GM12878 (cell line): ENCODE measurements around the gene OTUB1. TPM values are rescaled to one million over a fixed set of nuclear protein-coding genes. Genes with fewer than 3 reads are reported as not detected.
A peak's percentile ranks its signal among the peaks of the same experiment; 100 is the strongest.

Experiments used
- ATAC-seq: fragments of 200-7000 bp; cut with Tn5 transposase; 3 replicates; pipeline ENCODE4 v1.9.1; 2020; ENCODE audit warnings: mild to moderate bottlenecking, moderate library complexity
- BruUV-seq: library from RNA; stranded (reverse); fragments of 400-500 nt; replicated peaks from 2 replicates; lab custom pipeline; 2021; lab: Mats Ljungman, UMichigan
- CTCF ChIA-PET: fragments of 300-600 bp; sonication (Branson Sonifier 250); formaldehyde crosslinking; extraction: SDS; loops from one replicate; lab custom pipeline; 2021; ENCODE audit warnings: inconsistent platforms; lab: Yijun Ruan, JAX
- POLR2A ChIA-PET: fragments of 350-600 bp; formaldehyde crosslinking; extraction: SDS; loops from one replicate; lab custom pipeline; 2021; ENCODE audit warnings: inconsistent platforms; lab: Charles Lee
- RAD21 ChIA-PET: fragments of 300-600 bp; sonication (Branson Sonifier 250); formaldehyde crosslinking; loops from one replicate; lab custom pipeline; 2023; ENCODE audit warnings: antibody characterized with exemption; ENCODE audit not compliant: unreplicated experiment; lab: Charles Lee
- SMC1A ChIA-PET: fragments of 300-600 bp; sonication (Branson Sonifier 250); formaldehyde crosslinking; loops from one replicate; lab custom pipeline; 2023; ENCODE audit not compliant: unreplicated experiment, uncharacterized antibody; lab: Charles Lee
- DNase-seq: peaks from one replicate; pipeline ENCODE4 v3.0.0-alpha.2; 2011; ENCODE audit warnings: low read depth, low spot score
- FAIRE-seq: peaks from 3 replicates; lab custom pipeline; 2011; peaks lifted over from hg19 to GRCh38; lab: Jason Lieb, UNC
- H2AFZ ChIP-seq: 2 replicates; pipeline ENCODE4 v1.6.0; 2011; ENCODE audit warnings: low read depth, low read length, control low read depth; ENCODE audit not compliant: control insufficient read depth
- H3K27ac ChIP-seq: 2 replicates; pipeline ENCODE4 v1.5.1; 2011; ENCODE audit warnings: control low read depth; ENCODE audit not compliant: control insufficient read depth, insufficient read depth
- H3K27me3 ChIP-seq, 2 experiments: replicated peaks in 1 of 2; 2 replicates each; pipeline versions ENCODE4 v1.6.0 to v1.6.1; 2011; ENCODE audit warnings: low read length in 1 of 2; ENCODE audit not compliant: control insufficient read depth in 2 of 2, insufficient read depth in 2 of 2
- H3K36me3 ChIP-seq, 2 experiments: 2 replicates each; pipeline ENCODE4 v1.5.1; 2011; ENCODE audit warnings: low read length in 1 of 2; ENCODE audit not compliant: control insufficient read depth in 2 of 2, insufficient read depth in 2 of 2
- H3K4me1 ChIP-seq: 2 replicates; pipeline ENCODE4 v1.6.1; 2011; ENCODE audit warnings: mild to moderate bottlenecking, low read length, moderate library complexity, mixed read lengths; ENCODE audit not compliant: control insufficient read depth, insufficient read depth
- H3K4me2 ChIP-seq: 2 replicates; pipeline ENCODE4 v1.6.0; 2011; ENCODE audit warnings: control low read depth; ENCODE audit not compliant: control insufficient read depth, insufficient read depth
- H3K4me3 ChIP-seq: fragments of 200-600 bp; sonication (generic); 2 replicates; pipeline ENCODE4 v1.5.1; 2016
- H3K79me2 ChIP-seq: 2 replicates; pipeline ENCODE4 v1.6.0; 2011; ENCODE audit warnings: low read length; ENCODE audit not compliant: control insufficient read depth, insufficient read depth
- H3K9ac ChIP-seq: 2 replicates; pipeline ENCODE4 v1.8.0; 2011; ENCODE audit warnings: low read length, control low read depth, mixed read lengths; ENCODE audit not compliant: control insufficient read depth, insufficient read depth
- H3K9me3 ChIP-seq: replicated peaks from 3 replicates; pipeline ENCODE4 v1.5.1; 2011; ENCODE audit warnings: mild to moderate bottlenecking, low read length; ENCODE audit not compliant: control insufficient read depth, insufficient read depth
- H4K20me1 ChIP-seq: 2 replicates; pipeline ENCODE4 v1.6.0; 2011; ENCODE audit not compliant: control insufficient read depth, insufficient read depth
- CBX5 ChIP-seq: sonication (generic); IDR thresholded peaks from 2 replicates; pipeline ENCODE4 v1.6.1; 2016; ENCODE audit warnings: low read depth, moderate library complexity, mild to moderate bottlenecking, inconsistent platforms
- DPF2 ChIP-seq: fragments of 450-650 bp; IDR thresholded peaks from 2 replicates; pipeline ENCODE4 v1.6.1; 2017; ENCODE audit warnings: mild to moderate bottlenecking
- ESRRA ChIP-seq: IDR thresholded peaks from 2 replicates; pipeline ENCODE4 v1.6.1; 2012; ENCODE audit warnings: mild to moderate bottlenecking, low read length, improper control_type of control experiment
- FOXK2 ChIP-seq: fragments of 450-650 bp; IDR thresholded peaks from 2 replicates; pipeline ENCODE4 v1.6.1; 2017; ENCODE audit warnings: mild to moderate bottlenecking, moderate library complexity
- GABPA ChIP-seq: IDR thresholded peaks from 2 replicates; pipeline ENCODE4 v1.6.1; 2014; ENCODE audit warnings: antibody characterized with exemption, low read depth, mild to moderate bottlenecking, inconsistent platforms
- IKZF2 ChIP-seq, 2 experiments: fragments of 450-650 bp; IDR thresholded peaks; 2 replicates each; pipeline ENCODE4 v1.6.1; 2017; ENCODE audit warnings: mild to moderate bottlenecking in 2 of 2, moderate library complexity in 2 of 2
- MEF2B ChIP-seq: fragments of 450-650 bp; IDR thresholded peaks from 2 replicates; pipeline ENCODE4 v1.6.1; 2018; ENCODE audit warnings: mild to moderate bottlenecking, moderate library complexity; ENCODE audit not compliant: partially characterized antibody, poor library complexity, severe bottlenecking
- MYC ChIP-seq: IDR thresholded peaks from 2 replicates; pipeline ENCODE4 v1.6.1; 2011; ENCODE audit warnings: mild to moderate bottlenecking, low read length, moderate library complexity, inconsistent platforms; ENCODE audit not compliant: insufficient read depth, insufficient replicate concordance, insufficient read length, severe bottlenecking
- NRF1 ChIP-seq: conservative IDR thresholded peaks from 2 replicates; pipeline ENCODE4 v1.6.1; 2011; ENCODE audit warnings: mild to moderate bottlenecking, low read depth, low read length, improper control_type of control experiment
- POLR2A ChIP-seq: IDR thresholded peaks from 2 replicates; pipeline ENCODE4 v1.6.1; 2011; ENCODE audit warnings: low read depth, mild to moderate bottlenecking, low read length
- POLR2AphosphoS2 ChIP-seq: IDR thresholded peaks from 2 replicates; pipeline ENCODE4 v1.6.1; 2011; ENCODE audit warnings: low read depth, mild to moderate bottlenecking, low read length, improper control_type of control experiment, moderate library complexity
- POU2F2 ChIP-seq: IDR thresholded peaks from 3 replicates; pipeline ENCODE4 v1.6.1; 2011; ENCODE audit warnings: low read depth, mild to moderate bottlenecking, low read length, borderline replicate concordance
- RBBP5 ChIP-seq: fragments of 200-600 bp; sonication (generic); conservative IDR thresholded peaks from 2 replicates; pipeline ENCODE4 v1.6.1; 2016
- SPI1 ChIP-seq: IDR thresholded peaks from 2 replicates; pipeline ENCODE4 v1.6.1; 2011; ENCODE audit warnings: low read depth, mild to moderate bottlenecking, low read length, moderate library complexity, borderline replicate concordance; ENCODE audit not compliant: insufficient read depth
- TCF12 ChIP-seq: IDR thresholded peaks from 2 replicates; pipeline ENCODE4 v1.6.1; 2011; ENCODE audit warnings: low read depth, mild to moderate bottlenecking, low read length
- WGBS: methylation state at CpG from one replicate; pipeline ENCODE4 v1.1.6; 2016; ENCODE audit warnings: low lambda C conversion rate; ENCODE audit not compliant: insufficient replicate concordance, insufficient coverage; ENCODE audit errors: missing lambda C conversion rate; 5-methylcytosine and 5-hydroxymethylcytosine counted together
- in situ Hi-C: fragments of 300-500 bp; cut with MboI; formaldehyde crosslinking; loops from 9 replicates; pipeline ENCODE4 v1.14.3; 2018; ENCODE audit warnings: mixed read lengths
- intact Hi-C: fragments of 100-400 bp; cut with micrococcal nuclease; formaldehyde crosslinking; loops from one replicate; pipeline ENCODE4 v1.14.2; 2022; ENCODE audit not compliant: unreplicated experiment
- polyA plus RNA-seq, 11 experiments: library from polyadenylated mRNA; depleted of rRNA in 4 of 11; unstranded in 6 of 11; stranded (reverse) in 5 of 11; fragments of >200 nt; fragmentation: Nextera tagmentation in 4 of 11; fragmentation: Illumina TruSeq in 1 of 11; extraction: Ambion mirVana in 4 of 11; extraction: Trizol in 1 of 11; gene quantifications; 1 replicate in 1 of 11; 2 replicates in 10 of 11; pipeline versions ENCODE4 v1.2.1 to v1.2.3, GENCODE V29; 2011 to 2016; ENCODE audit warnings: inconsistent platforms in 2 of 11, missing spikeins in 2 of 11, low read depth in 1 of 11
- total RNA-seq, 4 experiments: library from RNA; depleted of rRNA in 3 of 4; stranded (reverse); fragments of >200 nt in 3 of 4; fragmentation: Illumina TruSeq in 1 of 4; extraction: Trizol in 1 of 4; gene quantifications; 2 replicates each; pipeline versions ENCODE4 v1.2.1 to v1.2.3, GENCODE V29; 2013 to 2021
- TF ChIP-seq, protein P1 (sequence below): fragments of 450-650 bp; IDR thresholded peaks from 2 replicates; pipeline ENCODE4 v1.6.1; 2018; ENCODE audit warnings: borderline replicate concordance, mild to moderate bottlenecking; ENCODE audit not compliant: partially characterized antibody

The OTUB1 gene
- total and polyA plus RNA-seq, 10 of the 15 experiments (the other 5 are each of a cell fraction or from before 2014, with no cell fraction given), result 49.6 to 225 (median 131) TPM

DNA sequence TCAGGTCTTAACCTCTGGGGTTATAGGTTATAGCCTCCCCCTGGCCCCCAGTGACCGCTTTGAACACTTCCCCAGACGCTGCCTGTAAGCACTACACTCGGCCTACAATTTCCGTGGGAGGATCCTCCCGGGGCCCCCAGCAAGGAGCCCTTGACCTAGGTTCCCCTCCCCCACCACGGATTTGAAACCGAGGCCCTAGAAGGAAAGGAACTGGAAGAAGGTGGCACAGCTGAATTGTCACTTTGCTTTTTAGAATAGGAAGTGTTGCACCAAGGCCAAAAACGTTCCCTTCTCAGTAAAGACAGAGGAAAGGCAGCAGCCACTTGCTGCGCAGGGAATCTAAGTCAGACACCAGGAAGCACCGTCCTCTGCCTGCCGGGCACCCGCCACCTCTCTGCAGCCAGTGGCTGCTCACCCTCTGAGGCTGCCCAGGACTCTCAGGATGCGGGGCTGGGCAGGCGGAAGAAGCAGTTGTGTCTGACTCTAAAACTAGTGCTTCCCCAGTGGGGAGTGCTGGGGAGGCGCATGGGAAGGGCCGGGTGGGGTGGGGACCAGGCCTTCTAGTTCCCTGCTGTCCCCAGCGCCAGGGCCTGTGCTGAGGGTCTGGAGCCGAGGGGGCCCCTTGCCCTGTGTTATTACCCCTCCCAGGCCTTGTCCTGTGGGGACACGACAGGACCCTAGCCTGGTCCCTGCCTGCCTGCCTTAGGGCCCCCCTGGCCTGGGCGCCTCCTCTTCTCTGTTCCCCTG, 41.6 kb downstream of the OTUB1 start:
- DNase-seq (no peak), ATAC-seq (peak; percentile 17; the same call in 1 of the 3 replicates), FAIRE-seq (no peak)
- WGBS, result 18% methylated on average over 16 of the region's 20 CpGs
- H3K79me2 ChIP-seq, result no peaks in the 10 kb centered on the region
- intact Hi-C loops (no loop called here), in situ Hi-C loops (no loop called here)
- RAD21 ChIA-PET, result no interaction called here
- H3K4me3 ChIP-seq, result no peak overlapping the region
- no peak overlapping the region for H3K27ac ChIP-seq
- H3K9me3 ChIP-seq, result no peaks in the 10 kb centered on the region
- H3K27me3 ChIP-seq, result peaks cover 0 to 2% of the 10 kb centered on the region in 2 experiments; a peak in 2 of 4 replicates
- SMC1A ChIA-PET, result no interaction called here
- H2AFZ ChIP-seq, result no peak overlapping the region
- no peak overlapping the region for H3K4me2 ChIP-seq
- no peaks in the 10 kb centered on the region for H3K36me3 ChIP-seq
- TF ChIP-seq SPI1 (no peak), RBBP5 (no peak), TCF12 (no peak), MYC (no peak), IKZF2 (IDR thresholded peaks at IDR 0.05) (no peak), GABPA (no peak), ESRRA (no peak), FOXK2 (no peak), POU2F2 (no peak), POLR2A (no peak), NRF1 (no peak), POLR2AphosphoS2 (no peak), MEF2B (no peak), CBX5 (no peak), DPF2 (no peak)
- TF ChIP-seq, protein P1, sequence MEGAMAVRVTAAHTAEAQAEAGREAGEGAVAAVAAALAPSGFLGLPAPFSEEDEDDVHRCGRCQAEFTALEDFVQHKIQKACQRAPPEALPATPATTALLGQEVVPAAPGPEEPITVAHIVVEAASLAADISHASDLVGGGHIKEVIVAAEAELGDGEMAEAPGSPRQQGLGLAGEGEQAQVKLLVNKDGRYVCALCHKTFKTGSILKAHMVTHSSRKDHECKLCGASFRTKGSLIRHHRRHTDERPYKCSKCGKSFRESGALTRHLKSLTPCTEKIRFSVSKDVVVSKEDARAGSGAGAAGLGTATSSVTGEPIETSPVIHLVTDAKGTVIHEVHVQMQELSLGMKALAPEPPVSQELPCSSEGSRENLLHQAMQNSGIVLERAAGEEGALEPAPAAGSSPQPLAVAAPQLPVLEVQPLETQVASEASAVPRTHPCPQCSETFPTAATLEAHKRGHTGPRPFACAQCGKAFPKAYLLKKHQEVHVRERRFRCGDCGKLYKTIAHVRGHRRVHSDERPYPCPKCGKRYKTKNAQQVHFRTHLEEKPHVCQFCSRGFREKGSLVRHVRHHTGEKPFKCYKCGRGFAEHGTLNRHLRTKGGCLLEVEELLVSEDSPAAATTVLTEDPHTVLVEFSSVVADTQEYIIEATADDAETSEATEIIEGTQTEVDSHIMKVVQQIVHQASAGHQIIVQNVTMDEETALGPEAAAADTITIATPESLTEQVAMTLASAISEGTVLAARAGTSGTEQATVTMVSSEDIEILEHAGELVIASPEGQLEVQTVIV, result no peak
- CTCF ChIA-PET, result no interaction called here
- no peak overlapping the region for H3K9ac ChIP-seq
- no peaks in the 10 kb centered on the region for H3K4me1 ChIP-seq
- H4K20me1 ChIP-seq, result no peaks in the 10 kb centered on the region
- POLR2A ChIA-PET, result interaction anchor here (0.5 kb wide), 1 partner anchor 365 kb away, joined by 3 read pairs; no protein-coding TSS in a partner anchor
- no TSS peak for BruUV-seq
